GM18499 (cell line): Measurements from ENCODE around the gene ABLIM2.
"Not testable (repeated sequence)": the region's sequence is repeated elsewhere in the genome, so short reads cannot be mapped to it uniquely, and the experiment has no call there.

Experiments
- ATAC-seq: cut with Tn5 transposase; IDR thresholded peaks from one replicate; pipeline ENCODE4 v1.9.1; 2021; ENCODE audit warnings: moderate number of reproducible peaks; ENCODE audit not compliant: insufficient read depth, unreplicated experiment

Gene ABLIM2

DNA sequence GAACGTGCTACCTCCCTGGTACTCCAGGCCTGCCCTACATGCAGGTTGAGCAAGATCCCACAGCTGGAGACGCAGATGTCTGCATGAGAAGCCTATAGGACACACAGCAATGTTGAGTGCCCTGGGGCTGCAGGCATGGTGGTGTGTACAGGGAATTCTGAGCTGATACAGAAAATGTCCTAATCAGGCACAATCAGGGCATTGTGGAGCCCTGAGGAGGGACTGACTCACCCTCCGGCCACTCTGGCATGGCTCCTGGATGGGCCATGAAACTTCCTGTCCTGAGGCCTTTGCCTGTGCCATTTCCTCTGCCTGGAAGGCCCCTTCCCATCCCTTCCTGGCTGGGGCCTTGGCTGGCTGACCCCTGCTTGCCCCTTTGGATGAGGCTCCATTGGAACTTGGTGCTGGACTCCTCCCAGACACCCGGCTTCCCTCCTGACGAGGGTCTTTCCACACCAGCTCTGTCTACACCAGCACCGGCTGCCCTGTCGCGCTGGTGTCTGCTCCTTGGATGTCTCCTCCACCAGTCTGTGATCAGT is 202.3 kb downstream of the ABLIM2 start:
- no peak for ATAC-seq

DNA sequence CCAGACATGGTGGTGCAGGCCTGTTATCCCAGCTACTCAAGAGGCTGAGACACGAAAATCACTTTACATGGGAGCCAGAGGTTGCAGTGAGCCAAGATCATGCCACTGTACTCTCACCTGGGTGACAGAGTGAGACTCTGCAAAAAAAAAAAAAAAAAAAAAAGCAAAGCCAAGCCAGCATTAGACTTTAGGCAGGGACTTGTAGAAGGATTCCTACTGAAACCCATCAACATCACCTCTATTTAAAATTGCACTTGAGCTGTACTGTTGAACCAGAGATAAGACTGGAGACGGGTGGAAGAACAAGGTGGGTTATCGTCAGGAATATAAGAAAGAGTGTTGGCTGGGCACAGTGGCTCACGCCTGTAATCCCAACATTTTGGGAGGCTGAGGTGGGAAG is 203.2 kb downstream of the ABLIM2 start:
- ATAC-seq = no peak

- no peak for ATAC-seq
These were observed 206.0 kb downstream of the ABLIM2 start for GRCh38 chr4:7952615-7953014.

GRCh38 chr4:7950301-7951092 is 208.1 kb downstream of the ABLIM2 start:
- no peak for ATAC-seq

GRCh38 chr4:7949759-7950158 is 208.9 kb downstream of the ABLIM2 start:
- no peak for ATAC-seq

- no peak for ATAC-seq
These were observed 210.7 kb downstream of the ABLIM2 start for GRCh38 chr4:7947927-7948326.

GRCh38 chr4:7945709-7946380 is 212.8 kb downstream of the ABLIM2 start:
- no peak for ATAC-seq

- ATAC-seq = no peak
These were observed 213.9 kb downstream of the ABLIM2 start for GRCh38 chr4:7944599-7945220.

GRCh38 chr4:7943688-7944087 is 214.9 kb downstream of the ABLIM2 start:
- not testable (repeated sequence) for ATAC-seq

DNA sequence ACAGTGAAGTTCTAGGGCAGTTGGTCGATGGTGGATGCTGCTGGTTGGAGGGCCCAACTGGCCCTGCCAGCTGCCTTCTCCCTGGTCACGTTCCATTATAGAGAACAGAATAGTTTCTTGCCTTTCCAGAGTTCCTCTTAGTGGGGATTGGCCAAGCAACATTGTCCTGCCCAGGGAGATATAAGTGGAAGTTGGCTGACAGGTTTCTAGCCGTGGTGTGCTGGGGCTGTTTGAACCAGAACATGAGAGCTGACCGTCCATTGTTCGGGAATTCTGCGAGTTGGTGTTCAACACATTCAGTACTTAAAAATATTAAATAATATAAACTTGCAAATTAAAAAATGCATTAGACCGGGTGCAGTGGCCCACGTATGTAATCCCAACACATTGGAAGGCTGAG is 215.4 kb downstream of the ABLIM2 start:
- ATAC-seq = no peak

GRCh38 chr4:7941965-7942496 is 216.6 kb downstream of the ABLIM2 start:
- ATAC-seq = no peak

- no peak for ATAC-seq
These were observed 217.3 kb downstream of the ABLIM2 start for GRCh38 chr4:7941111-7941964.

GRCh38 chr4:7939377-7940108 is 219.1 kb downstream of the ABLIM2 start, which contains the start of gene AFAP1:
Gene AFAP1, minus strand, starts transcription at chr4:7939861. Its CDS starts 67,783 bp downstream, at chr4:7872078.
- ATAC-seq = no peak

GRCh38 chr4:7938609-7939376 is 219.8 kb downstream of the ABLIM2 start:
- ATAC-seq = no peak

DNA sequence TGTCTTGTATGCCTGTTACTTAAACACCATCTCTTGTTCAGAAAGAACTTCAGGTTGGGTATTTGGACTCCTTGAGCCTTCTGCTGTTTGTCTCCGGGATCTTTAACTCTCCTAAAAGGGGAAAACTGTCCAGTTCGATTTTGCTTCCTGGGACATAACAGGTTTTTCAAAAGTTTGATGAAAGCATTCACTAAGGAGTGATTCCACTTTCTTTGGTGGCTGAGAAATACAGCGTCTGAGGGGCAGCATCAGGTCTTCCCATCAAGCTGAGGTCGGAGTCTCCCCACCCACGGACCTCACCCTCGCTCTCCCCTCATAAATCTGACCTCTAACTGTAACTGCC is 220.4 kb downstream of the ABLIM2 start:
- ATAC-seq = no peak

- no peak for ATAC-seq
These were observed 221.6 kb downstream of the ABLIM2 start for GRCh38 chr4:7937006-7937405.

DNA sequence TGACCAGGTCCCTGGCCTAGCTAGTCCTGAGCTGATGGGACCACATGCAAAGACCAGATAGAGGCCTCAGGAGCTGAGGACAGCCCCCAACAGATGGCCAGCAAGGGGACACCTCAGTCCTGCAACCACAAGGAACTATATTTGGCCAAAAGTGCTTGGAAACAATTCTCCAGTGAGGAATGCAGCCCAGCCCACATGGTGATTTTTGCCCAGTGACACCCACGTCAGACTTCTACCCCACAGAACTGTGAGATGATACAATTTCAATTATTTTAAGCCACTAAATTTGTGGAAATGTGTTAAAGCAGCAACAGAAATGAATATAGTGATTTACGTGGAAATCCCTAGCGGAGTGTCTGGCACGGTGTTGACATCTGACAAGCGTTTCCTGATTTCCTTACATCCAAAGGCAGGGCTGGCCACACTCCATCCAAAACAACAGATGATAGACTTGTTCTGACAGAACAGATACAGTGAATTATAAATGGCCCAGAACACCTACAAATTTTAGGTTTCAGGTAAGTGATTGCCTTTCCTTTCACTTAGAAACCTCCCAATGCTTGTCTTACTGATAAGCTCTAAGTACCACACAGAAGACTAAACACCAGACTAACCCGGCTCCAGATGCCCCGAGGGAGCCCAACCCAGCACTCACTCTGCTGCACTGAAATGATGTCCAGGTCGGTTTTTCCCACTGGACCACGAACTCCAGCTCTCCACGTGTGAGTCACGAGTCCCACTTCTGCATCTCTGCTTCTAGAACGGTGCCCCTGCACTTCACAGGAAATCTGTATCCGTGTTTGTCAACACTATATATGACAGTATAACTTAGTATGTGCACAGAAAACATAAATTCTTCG is 224.7 kb downstream of the ABLIM2 start:
- ATAC-seq = no peak

DNA sequence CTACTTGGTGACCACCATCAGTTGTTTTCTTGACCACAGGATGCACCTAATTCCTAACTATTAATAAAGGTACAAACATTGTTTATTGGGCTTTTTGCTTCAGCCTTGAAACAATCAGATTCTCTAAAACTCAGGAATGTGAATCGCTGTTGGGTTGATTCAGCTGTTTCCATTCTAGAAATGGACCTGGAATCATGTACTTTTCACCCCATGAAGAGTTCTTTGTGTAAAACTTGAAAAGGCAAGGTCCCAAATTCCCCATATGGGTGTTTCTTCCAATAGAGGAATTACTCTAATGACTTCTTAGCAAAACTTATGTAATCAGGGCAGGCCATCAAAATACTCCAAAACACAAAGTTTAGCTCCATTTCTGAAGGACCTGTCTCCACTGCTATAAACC is 226.3 kb downstream of the ABLIM2 start:
- ATAC-seq = no peak
